OCI-LY7 (cell line): ENCODE results near the gene HS3ST3A1. TPM values are rescaled to one million over a fixed set of nuclear protein-coding genes. Genes with fewer than 3 reads are reported as not detected.

ENCODE experiments used
- BruUV-seq: library from RNA; stranded (reverse); fragments of 400-500 nt; replicated peaks from 2 replicates; lab custom pipeline; 2021; lab: Mats Ljungman, UMichigan
- CTCF ChIA-PET: fragments of 300-600 bp; sonication (Branson Sonifier 250); formaldehyde crosslinking; loops from one replicate; lab custom pipeline; 2022; ENCODE audit warnings: antibody characterized with exemption; ENCODE audit not compliant: unreplicated experiment; lab: Charles Lee
- POLR2A ChIA-PET: fragments of 300-600 bp; sonication (Branson Sonifier 250); formaldehyde crosslinking; loops from one replicate; lab custom pipeline; 2022; ENCODE audit warnings: antibody characterized with exemption; lab: Charles Lee
- DNase-seq: peaks from one replicate; pipeline ENCODE4 v3.0.0-alpha.2; 2015; ENCODE audit warnings: low spot score
- H2AFZ ChIP-seq: fragments of 200-600 bp; sonication (generic), shearing (Covaris generic); 2 replicates; pipeline ENCODE4 v1.6.1; 2014; ENCODE audit warnings: mild to moderate bottlenecking, antibody characterized with exemption, low read length, moderate library complexity
- H3K27ac ChIP-seq: fragments of 200-600 bp; sonication (generic); 2 replicates; pipeline ENCODE4 v1.5.1; 2014; ENCODE audit warnings: mixed run types, low read depth, mild to moderate bottlenecking, moderate library complexity, low read length, inconsistent platforms; ENCODE audit not compliant: poor library complexity, severe bottlenecking
- H3K36me3 ChIP-seq: fragments of 200-600 bp; sonication (generic); 2 replicates; pipeline ENCODE4 v1.6.1; 2014; ENCODE audit warnings: mild to moderate bottlenecking, antibody characterized with exemption, low read length, moderate library complexity, mixed read lengths; ENCODE audit not compliant: insufficient read depth
- H3K4me1 ChIP-seq: fragments of 200-600 bp; sonication (generic); 2 replicates; pipeline ENCODE4 v1.5.1; 2014; ENCODE audit warnings: mild to moderate bottlenecking, low read length; ENCODE audit not compliant: insufficient read depth, poor library complexity, severe bottlenecking
- H3K4me2 ChIP-seq: fragments of 200-600 bp; sonication (generic); 2 replicates; pipeline ENCODE4 v1.6.1; 2014; ENCODE audit warnings: mild to moderate bottlenecking, low read length
- H3K4me3 ChIP-seq: fragments of 200-600 bp; sonication (generic); 2 replicates; pipeline ENCODE4 v1.5.1; 2014; ENCODE audit warnings: mild to moderate bottlenecking, low read depth, low read length; ENCODE audit not compliant: poor library complexity, severe bottlenecking
- H3K79me2 ChIP-seq: fragments of 200-600 bp; sonication (generic); 2 replicates; pipeline ENCODE4 v1.6.1; 2016; ENCODE audit warnings: low read depth, mild to moderate bottlenecking, low read length, moderate library complexity, mixed read lengths; ENCODE audit not compliant: insufficient read depth
- H3K9me2 ChIP-seq: fragments of 200-600 bp; sonication (generic); 2 replicates; pipeline ENCODE4 v1.6.1; 2016; ENCODE audit warnings: mild to moderate bottlenecking, low read length, mixed read lengths; ENCODE audit not compliant: insufficient read depth
- H3K9me3 ChIP-seq: fragments of 200-600 bp; sonication (generic); 2 replicates; pipeline ENCODE4 v1.6.1; 2014; ENCODE audit warnings: mild to moderate bottlenecking, mixed run types, low read length, mixed read lengths
- H4K20me1 ChIP-seq: fragments of 200-600 bp; sonication (generic); 2 replicates; pipeline ENCODE4 v1.6.1; 2014; ENCODE audit warnings: mild to moderate bottlenecking, antibody characterized with exemption, low read length, moderate library complexity, mixed read lengths; ENCODE audit not compliant: insufficient read depth
- EZH2phosphoT487 ChIP-seq: fragments of 200-600 bp; sonication (generic); IDR thresholded peaks from 2 replicates; pipeline ENCODE4 v1.6.1; 2018; ENCODE audit warnings: low read depth, borderline replicate concordance, mild to moderate bottlenecking, mixed run types, antibody characterized with exemption, low read length, moderate library complexity, mixed read lengths
- intact Hi-C: fragments of 100-400 bp; cut with micrococcal nuclease; formaldehyde crosslinking; loops from one replicate; pipeline ENCODE4 v1.10.0; 2022; ENCODE audit not compliant: unreplicated experiment
- total RNA-seq, 2 experiments: library from RNA; depleted of rRNA in 1 of 2; stranded (reverse); fragments of >200 nt in 1 of 2; shearing (Covaris generic) in 1 of 2; gene quantifications; 2 replicates each; pipeline ENCODE4 v1.2.3, GENCODE V29; 2014 to 2022
- TF ChIP-seq, protein P1 (sequence below): fragments of 200-600 bp; sonication (generic); conservative IDR thresholded peaks from 2 replicates; pipeline ENCODE4 v1.5.1; 2014; ENCODE audit warnings: mild to moderate bottlenecking, antibody characterized with exemption, low read length, moderate library complexity, mixed read lengths

The HS3ST3A1 gene
- total RNA-seq, 2 experiments from 2014 or later, result 0.72 TPM; not detected in 1

DNA sequence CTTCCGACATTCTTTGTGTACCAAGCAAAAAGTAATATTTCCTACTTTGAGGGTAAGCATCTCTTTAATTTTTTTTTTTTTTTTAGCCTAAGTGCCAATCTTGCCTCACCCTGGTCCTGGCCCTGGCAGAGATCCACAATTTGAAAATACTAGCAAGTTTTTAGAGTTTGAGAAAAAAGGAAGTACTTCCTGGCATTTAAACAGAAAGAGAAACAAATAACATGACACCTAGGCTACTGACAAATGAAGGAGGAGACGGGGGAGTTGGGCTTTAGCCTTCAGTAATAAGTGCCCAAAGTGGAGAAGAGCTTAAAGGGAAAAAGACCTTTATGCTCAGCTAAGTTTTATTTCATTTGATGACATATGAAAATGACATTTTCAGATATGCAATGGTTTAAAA, 92.8 kb downstream of the HS3ST3A1 start:
- no peak for DNase-seq
- Histone ChIP-seq H3K27ac (no peak overlapping the region), H3K4me2 (no peak overlapping the region), H3K9me3 (no peaks in the 10 kb centered on the region), H2AFZ (no peak overlapping the region), H3K4me1 (no peaks in the 10 kb centered on the region), H3K4me3 (no peak overlapping the region), H4K20me1 (no peaks in the 10 kb centered on the region), H3K9me2 (no peaks in the 10 kb centered on the region), H3K79me2 (no peaks in the 10 kb centered on the region), H3K36me3 (no peaks in the 10 kb centered on the region)
- ChIA-PET CTCF (no interaction called here), POLR2A (no interaction called here)
- no peak for TF ChIP-seq EZH2phosphoT487
- TF ChIP-seq, protein P1, sequence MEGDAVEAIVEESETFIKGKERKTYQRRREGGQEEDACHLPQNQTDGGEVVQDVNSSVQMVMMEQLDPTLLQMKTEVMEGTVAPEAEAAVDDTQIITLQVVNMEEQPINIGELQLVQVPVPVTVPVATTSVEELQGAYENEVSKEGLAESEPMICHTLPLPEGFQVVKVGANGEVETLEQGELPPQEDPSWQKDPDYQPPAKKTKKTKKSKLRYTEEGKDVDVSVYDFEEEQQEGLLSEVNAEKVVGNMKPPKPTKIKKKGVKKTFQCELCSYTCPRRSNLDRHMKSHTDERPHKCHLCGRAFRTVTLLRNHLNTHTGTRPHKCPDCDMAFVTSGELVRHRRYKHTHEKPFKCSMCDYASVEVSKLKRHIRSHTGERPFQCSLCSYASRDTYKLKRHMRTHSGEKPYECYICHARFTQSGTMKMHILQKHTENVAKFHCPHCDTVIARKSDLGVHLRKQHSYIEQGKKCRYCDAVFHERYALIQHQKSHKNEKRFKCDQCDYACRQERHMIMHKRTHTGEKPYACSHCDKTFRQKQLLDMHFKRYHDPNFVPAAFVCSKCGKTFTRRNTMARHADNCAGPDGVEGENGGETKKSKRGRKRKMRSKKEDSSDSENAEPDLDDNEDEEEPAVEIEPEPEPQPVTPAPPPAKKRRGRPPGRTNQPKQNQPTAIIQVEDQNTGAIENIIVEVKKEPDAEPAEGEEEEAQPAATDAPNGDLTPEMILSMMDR, result no peak
- no TSS peak for BruUV-seq
- intact Hi-C loops, result no loop called here

DNA sequence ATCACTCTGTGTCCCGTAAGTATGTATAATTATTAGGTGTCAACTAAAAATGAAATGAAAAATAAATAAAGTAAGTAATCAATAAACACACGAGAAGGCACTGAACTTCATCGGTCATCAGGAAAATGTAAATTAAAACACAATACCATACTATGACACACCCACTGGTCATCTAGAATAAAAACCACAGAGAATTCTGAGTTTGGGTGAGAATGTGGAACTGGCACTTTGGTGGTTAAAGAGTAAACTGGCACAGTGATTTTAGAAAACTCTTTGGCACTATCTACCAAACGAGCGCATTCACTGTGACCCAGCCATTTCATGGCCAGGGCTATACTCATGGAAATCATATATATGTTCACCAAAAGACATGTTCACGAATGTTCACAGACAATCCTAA, 98.2 kb downstream of the HS3ST3A1 start:
- Histone ChIP-seq H3K9me2 (no peaks in the 10 kb centered on the region), H3K27ac (no peak overlapping the region), H3K36me3 (no peaks in the 10 kb centered on the region), H2AFZ (no peak overlapping the region), H3K4me3 (no peak overlapping the region), H3K79me2 (no peaks in the 10 kb centered on the region), H4K20me1 (no peaks in the 10 kb centered on the region), H3K4me1 (no peaks in the 10 kb centered on the region), H3K9me3 (no peaks in the 10 kb centered on the region), H3K4me2 (no peak overlapping the region)
- intact Hi-C loops, result no loop called here
- CTCF ChIA-PET, result no interaction called here
- POLR2A ChIA-PET, result interaction anchor here (0.7 kb wide), 1 partner anchor 47 kb away, joined by 5 read pairs; no protein-coding TSS in a partner anchor
- no peak for TF ChIP-seq EZH2phosphoT487
- TF ChIP-seq, protein P1, result no peak
- no peak for DNase-seq
- BruUV-seq, result no TSS peak

DNA sequence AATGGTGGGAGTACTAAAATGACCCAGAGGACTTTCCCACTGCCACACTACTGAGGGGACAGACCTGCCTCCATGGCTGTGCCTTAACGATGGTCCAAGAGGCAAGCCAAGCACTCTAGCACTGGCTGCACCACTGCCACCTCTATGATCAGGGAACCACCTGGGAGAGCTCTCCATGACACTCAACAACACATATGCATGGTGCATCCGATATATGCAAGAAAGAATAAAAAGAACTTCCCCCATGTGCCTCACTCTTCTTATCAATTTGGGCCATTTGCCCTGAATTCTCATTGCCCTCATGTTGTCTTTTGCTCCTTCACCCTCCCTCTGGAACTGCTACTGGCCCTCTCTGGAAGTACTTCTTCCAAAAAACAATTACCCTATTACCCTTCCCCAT, 99.5 kb downstream of the HS3ST3A1 start:
- intact Hi-C loops, result no loop called here
- H4K20me1 ChIP-seq, result no peaks in the 10 kb centered on the region
- H3K4me3 ChIP-seq, result no peak overlapping the region
- no peak overlapping the region for H2AFZ ChIP-seq
- no TSS peak for BruUV-seq
- H3K36me3 ChIP-seq, result no peaks in the 10 kb centered on the region
- no peaks in the 10 kb centered on the region for H3K9me3 ChIP-seq
- POLR2A ChIA-PET, result no interaction called here
- H3K4me2 ChIP-seq, result no peak overlapping the region
- H3K4me1 ChIP-seq, result no peaks in the 10 kb centered on the region
- H3K9me2 ChIP-seq, result no peaks in the 10 kb centered on the region
- no peak for DNase-seq
- CTCF ChIA-PET, result no interaction called here
- H3K27ac ChIP-seq, result no peak overlapping the region
- TF ChIP-seq, protein P1, result no peak
- TF ChIP-seq EZH2phosphoT487, result no peak
- no peaks in the 10 kb centered on the region for H3K79me2 ChIP-seq
